ENCODE data around the gene GFRA1.

GFRA1 gene

GRCh38 chr10:116270771-116271592 is 2.0 kb downstream of the GFRA1 start:
- DNase-seq: no peak

- DNase-seq: no peak
Measured at GRCh38 chr10:116270126-116270770, 2.8 kb downstream of the GFRA1 start.

GRCh38 chr10:116269619-116270018 is 3.4 kb downstream of the GFRA1 start:
- no peak for DNase-seq

DNA sequence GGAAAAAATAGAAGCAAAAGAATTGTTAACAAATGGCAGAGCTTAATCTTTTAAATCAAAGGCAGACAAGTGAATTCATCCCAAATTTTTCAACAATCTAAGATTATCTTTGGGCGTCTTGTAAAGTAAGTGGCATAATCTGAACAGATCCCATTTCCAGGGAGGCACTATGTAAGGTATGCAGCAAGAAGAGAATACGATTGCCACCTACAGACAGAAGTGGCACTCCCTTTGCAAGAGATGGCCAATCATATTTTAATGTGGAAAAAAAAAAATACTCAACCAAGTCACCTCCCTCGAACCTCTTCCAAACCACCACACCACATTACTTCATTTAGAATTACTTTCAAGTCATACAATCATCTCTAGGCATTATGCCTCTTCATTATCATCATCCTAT is 4.0 kb downstream of the GFRA1 start:
- DNase-seq: no peak

- no peak for DNase-seq
Measured at GRCh38 chr10:116265686-116266085, 7.3 kb downstream of the GFRA1 start.

DNA sequence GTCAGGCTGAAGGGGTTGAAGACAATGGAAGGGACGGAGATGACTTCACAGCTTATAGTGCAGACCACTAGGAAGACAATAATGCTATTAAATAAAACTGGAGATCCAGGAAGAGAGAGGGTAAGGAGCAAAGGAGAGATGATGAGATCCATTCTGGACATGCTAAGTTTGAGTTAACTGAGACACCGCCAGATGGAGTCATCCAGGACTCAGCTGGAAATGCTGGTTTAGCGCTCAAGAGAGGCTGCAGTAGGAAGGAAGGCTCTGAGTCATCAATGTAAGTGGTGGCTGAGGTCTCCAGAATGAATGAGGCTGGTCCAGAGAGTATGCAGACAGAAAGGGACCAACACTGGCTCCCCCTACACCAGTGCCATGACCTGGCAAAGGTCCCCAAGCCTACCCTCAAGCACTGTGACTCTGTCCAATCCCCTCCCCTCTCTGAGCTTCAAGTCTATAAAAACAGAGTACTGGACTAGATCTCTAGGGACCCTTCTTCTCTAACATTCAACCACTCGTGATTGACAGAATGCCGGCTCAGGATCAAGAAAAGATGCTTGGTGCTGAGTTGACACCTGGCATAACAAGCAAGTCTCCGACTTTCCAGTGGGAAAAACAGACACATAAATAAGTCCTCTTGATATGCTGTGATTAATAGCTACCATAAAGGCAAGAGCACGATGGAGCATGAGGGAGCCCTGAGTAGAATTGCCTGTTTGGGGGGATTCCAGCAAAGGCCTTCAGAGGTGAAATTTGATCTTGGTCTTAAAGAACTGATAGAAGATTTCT is 8.9 kb downstream of the GFRA1 start:
- DNase-seq: no peak

- no peak for DNase-seq
Measured at GRCh38 chr10:116262678-116263077, 10.3 kb downstream of the GFRA1 start.

DNA sequence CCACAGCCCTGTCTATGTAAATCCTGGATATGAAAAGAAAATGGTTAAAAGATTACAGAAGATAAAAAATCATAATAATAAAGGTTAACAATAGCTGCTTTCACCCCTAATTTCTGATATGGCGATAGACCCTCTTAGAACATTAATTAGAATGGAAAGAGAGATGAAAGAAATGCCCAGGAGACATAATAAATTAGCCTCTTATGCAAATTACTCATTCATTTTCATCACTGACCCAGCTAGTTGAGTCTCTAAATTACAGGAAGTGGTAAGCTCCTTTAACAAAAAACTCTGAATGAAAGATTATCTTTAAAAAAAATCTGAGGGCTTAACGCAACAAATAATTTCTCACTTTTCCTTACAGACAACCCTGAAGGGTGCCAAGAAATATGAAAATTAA is 12.4 kb downstream of the GFRA1 start:
- DNase-seq: no peak

DNA sequence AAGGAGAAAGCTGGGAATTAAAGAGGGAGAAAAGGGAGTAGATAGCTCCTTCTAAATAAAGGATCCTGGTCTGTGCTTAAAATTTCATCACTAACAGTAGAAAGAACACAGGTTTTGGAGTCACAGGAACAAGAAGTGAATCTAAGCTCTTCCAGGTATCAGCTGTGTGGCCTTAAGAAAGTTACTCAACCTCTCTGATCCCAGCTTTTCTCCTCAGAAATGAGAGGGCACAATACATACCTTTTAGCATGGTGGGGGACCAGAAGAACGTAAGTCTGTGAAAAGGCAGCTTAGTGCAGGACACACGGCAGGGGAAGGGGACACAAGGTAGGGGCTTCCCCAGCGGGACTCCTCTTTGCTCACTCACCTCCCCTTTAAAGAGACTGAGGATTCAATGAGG is 13.4 kb downstream of the GFRA1 start:
- no peak for DNase-seq

- no peak for DNase-seq
Measured at GRCh38 chr10:116257785-116258184, 15.2 kb downstream of the GFRA1 start.

DNA sequence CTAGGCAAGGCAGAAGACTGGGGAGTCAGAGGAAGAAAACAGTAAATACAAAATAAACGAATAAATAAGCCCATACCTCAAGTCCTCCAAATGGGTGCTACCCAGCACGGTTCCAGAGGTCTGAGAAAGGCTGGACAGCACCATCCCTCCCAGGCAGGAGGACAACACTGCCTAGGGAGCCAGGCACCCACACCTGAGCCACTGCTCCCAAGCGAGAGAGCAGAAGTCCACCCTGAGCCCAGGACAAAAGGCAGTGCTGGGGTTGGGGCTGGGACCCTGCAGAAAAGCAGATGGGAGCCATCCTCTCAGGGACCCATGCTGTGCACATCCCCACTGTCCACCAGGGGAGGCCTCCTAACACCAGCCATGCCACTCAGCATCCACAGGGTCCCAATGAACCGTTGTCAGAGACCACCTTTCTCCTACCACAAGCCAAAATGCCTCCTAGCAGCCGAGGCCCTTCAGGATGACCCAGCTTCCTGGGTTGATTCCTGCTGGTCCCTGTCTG is 16.2 kb downstream of the GFRA1 start:
- no peak for DNase-seq

GRCh38 chr10:116255886-116256751 is 16.9 kb downstream of the GFRA1 start:
- DNase-seq: no peak

DNA sequence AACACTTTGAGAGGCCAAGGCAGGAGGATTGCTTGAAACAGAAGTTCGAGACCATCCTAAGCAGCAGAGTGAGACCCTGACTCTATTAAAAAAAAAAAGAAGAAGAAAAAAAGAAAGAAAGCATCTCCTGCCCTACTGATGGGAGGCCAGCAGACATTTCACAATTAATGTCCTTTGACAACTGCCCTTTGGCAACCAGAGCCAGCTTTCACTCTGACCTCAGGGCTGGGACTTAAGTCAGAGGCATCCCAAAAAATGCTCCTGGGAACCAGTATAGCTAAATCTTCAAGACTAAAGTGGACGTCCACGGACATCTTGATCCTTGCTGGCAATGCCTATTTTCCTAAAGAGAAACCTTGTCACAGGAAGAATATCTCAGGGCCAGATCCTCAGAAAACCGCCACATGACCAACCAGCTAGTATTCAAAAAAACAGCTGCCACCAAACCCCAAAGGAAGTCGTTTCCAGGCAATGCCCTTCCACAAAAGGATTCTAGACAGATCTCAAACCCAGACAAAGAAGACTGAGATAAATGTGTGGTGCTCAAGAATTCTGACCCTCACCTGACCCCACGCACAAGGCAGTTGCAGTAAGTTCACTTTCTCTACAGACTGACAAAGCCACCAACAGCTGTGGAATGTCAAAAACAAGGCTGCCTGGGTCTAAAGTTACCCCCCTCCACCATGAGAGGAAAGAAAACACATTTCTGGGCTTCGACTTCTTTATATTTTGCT is 18.4 kb downstream of the GFRA1 start:
- DNase-seq: no peak

DNA sequence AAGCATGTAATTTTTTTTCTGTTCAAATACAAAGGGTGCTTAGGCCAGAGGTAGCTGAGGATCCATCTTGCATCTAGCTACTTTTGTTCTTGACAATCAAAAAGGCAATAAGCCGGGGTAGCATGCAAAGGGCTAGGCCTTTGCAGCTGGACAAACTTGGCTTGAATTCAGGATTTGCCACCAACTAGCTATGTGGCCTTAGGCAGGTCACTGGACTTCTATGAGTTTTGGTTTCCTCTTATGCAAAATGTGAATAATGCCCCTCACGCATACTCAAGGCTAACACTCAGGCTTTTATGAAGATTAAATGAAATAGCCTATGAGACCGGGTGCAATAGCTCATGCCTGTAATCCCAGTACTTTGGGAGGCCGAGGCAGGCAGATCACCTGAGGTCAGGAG is 19.3 kb downstream of the GFRA1 start:
- DNase-seq: no peak

DNA sequence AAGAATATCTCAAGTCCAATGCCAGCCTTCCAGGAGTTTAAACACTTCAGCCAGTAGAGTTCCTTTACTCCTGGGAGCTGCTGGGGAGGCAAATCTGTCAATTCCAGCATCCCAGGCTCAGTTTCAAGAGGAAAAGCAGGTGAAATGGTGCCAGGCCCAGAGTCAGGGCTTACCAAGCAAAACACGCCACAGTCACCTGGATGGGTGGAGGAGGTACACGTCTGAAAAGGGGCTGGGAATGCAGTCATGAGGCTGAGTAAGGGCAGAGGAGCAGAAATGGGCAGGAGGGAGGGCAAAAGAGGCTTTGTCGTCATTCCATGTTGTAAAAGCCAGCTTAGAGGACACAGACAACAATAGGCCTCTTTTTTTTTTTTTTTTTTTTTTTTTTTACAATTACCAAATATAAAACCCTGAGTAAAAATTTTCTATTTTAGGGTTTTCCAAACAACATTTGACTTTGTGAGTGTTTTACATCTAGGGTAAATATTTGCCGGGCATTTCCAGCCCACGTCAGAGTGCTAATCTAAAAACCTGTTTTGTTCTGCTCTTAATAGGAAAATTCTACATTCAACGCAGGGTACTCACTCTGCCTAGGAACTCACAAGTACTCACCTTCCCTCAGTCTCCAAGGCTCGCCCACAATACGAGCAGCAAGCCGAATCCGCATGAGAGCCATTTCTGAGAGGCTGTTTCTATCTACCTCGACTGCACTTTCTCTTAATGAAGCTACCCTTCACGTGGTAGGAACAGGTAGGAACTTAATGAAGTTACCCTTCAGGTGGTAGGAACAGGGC is 21.2 kb downstream of the GFRA1 start:
- DNase-seq: no peak

DNA sequence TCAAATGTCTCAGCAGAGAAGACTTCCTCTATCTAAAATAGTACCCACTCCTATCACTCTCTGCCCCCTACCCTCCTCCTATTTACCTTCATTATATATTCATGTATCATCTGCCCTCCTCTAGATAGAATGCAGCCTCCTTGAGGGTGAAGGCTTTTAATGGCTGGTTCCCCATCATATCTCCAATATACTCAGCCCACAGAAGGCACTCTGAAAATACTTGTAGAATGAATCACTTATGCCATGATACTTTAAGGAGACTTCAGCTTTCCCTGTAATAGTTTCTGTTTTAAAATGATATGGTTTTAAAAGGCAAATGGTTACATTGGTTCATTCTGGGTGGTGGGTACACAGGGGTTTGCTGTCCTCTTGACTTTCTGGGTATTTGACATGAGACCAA is 25.3 kb downstream of the GFRA1 start:
- no peak for DNase-seq

- DNase-seq: no peak
Measured at GRCh38 chr10:116246263-116246662, 26.7 kb downstream of the GFRA1 start.

- no peak for DNase-seq
Measured at GRCh38 chr10:116245156-116245555, 27.9 kb downstream of the GFRA1 start.

DNA sequence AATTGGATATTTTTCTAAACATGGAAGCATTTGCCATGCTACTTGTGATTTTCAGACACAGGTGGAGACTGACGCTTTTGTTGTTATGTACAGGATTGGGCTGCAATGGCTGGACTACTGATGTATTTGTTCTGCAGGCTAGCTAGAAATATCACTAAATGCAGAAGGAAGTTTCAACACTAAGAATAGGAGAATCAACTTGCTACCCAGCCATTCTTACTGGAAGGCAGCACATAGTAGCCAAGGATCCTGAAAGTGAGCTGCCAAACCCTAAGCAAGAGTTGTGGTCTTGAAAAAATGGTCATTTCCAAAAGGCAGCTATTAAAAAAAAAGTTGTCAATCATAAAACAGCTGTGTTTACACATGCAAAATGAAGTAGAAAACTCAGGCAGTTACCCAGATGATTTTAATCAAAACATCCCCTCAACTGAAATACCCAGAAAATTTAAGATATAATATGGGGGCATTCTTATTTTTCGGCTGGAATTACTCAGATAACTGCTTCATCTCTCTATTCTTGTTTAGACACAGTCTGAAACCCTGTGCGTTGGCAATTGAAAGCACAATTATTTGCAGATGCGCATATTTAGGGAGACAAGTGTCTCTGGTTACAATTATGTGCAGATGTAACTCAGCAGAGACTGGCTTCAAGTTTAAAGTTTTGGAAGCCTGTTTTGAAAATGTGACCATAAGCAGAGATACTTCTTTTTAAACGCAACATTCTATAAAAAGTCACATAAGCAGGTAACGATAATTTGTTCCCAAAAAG is 31.2 kb downstream of the GFRA1 start:
- DNase-seq: no peak

- no peak for DNase-seq
Measured at GRCh38 chr10:116241085-116241484, 31.9 kb downstream of the GFRA1 start.

Measured in DMS79 (cell line).